Endothelial cell of umbilical vein (primary cell): Measurements from ENCODE around the gene EPS15.

Experiments used
- POLR2A ChIP-seq: IDR thresholded peaks from 2 replicates; pipeline ENCODE4 v1.6.1; 2012; ENCODE audit warnings: low read depth, mild to moderate bottlenecking, control low read depth, low read length
- TF ChIP-seq, protein P1 (sequence below), 2 donors: IDR thresholded peaks; 1 replicate in 1 of 2; 2 replicates in 1 of 2; pipeline ENCODE4 v1.5.1; 2011; ENCODE audit warnings: low read length in 2 of 2, mild to moderate bottlenecking in 2 of 2, moderate library complexity in 2 of 2, control low read depth in 1 of 2, inconsistent platforms in 1 of 2, low read depth in 1 of 2; ENCODE audit not compliant: insufficient read depth in 1 of 2; ENCODE audit errors: extremely low read depth in 1 of 2

DNA sequence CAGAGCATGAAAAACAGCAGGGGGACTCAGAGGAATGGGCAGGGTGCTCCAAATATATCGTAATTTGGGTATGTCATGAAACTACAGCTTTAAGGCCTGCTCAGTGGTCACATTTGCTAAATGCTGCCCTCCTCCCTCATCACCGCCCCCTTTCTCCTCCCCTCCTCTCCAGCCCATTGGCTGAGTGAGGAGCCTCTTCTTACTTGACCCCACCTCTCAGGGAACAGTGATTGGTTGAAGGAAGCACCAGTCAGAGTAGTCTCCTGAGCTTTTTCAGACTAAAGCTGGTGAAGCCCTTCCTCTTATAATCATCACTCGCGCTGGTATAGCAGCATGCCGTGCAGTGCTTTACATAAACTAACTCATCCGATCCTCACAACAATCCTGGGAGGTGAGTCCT lies 178.7 kb downstream of the EPS15 start:
- TF ChIP-seq, protein P1, sequence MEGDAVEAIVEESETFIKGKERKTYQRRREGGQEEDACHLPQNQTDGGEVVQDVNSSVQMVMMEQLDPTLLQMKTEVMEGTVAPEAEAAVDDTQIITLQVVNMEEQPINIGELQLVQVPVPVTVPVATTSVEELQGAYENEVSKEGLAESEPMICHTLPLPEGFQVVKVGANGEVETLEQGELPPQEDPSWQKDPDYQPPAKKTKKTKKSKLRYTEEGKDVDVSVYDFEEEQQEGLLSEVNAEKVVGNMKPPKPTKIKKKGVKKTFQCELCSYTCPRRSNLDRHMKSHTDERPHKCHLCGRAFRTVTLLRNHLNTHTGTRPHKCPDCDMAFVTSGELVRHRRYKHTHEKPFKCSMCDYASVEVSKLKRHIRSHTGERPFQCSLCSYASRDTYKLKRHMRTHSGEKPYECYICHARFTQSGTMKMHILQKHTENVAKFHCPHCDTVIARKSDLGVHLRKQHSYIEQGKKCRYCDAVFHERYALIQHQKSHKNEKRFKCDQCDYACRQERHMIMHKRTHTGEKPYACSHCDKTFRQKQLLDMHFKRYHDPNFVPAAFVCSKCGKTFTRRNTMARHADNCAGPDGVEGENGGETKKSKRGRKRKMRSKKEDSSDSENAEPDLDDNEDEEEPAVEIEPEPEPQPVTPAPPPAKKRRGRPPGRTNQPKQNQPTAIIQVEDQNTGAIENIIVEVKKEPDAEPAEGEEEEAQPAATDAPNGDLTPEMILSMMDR (IDR thresholded peaks at IDR 0.05; ENCODE audit: extremely low read depth in 1 of 2, insufficient read depth in 1 of 2, low read depth in 1 of 2, low read length in 2 of 2) = no peak
- no peak for TF ChIP-seq POLR2A
